ENCODE measurements around the gene FOCAD.

DNA sequence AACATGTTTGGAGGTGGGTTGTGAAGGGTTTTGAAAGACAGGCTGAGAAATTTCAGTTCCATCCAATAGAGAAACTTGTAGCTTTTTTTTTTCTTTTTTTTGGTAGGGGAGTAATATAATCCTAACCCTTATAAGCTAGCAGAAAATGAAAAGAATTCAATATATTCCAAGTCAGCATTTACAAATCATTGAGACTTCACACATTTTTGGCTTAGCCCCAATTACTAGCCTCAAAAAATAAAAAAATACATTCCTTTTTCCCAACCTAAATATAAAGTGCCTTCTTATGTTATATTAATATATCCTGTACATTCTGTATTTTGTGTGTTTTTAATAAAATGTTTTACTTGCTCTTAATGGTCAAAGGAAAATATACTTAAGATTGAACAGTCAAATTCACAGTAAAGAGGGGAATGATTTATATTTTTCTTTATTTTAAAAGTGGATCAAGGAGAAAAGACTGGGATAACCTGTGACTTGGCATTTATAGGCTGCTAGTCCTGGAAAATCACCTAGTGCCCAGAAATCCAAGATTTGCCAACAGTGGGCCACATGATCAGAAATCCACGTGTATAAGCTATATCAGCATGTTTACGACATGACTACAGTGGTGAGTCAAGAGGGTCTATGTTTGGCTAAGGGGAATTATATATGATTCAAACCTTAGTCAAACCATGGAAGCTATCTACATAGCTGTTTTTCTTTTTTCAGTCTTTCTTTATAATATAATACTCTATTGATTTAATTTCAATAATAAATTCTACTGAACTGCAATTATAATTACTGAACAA is 332.8 kb downstream of the FOCAD start:
- TF ChIP-seq, protein P1, sequence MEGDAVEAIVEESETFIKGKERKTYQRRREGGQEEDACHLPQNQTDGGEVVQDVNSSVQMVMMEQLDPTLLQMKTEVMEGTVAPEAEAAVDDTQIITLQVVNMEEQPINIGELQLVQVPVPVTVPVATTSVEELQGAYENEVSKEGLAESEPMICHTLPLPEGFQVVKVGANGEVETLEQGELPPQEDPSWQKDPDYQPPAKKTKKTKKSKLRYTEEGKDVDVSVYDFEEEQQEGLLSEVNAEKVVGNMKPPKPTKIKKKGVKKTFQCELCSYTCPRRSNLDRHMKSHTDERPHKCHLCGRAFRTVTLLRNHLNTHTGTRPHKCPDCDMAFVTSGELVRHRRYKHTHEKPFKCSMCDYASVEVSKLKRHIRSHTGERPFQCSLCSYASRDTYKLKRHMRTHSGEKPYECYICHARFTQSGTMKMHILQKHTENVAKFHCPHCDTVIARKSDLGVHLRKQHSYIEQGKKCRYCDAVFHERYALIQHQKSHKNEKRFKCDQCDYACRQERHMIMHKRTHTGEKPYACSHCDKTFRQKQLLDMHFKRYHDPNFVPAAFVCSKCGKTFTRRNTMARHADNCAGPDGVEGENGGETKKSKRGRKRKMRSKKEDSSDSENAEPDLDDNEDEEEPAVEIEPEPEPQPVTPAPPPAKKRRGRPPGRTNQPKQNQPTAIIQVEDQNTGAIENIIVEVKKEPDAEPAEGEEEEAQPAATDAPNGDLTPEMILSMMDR (conservative IDR thresholded peaks at IDR 0.05) = no peak
- no peak for TF ChIP-seq EZH2 (IDR thresholded peaks at IDR 0.05; ENCODE audit: low read depth)
